CD4-positive, CD25-positive, alpha-beta regulatory T cell (primary cell): ENCODE data around the gene STON2. TPM values are rescaled to one million over a fixed set of nuclear protein-coding genes. Genes with fewer than 3 reads are reported as not detected.

Experiments
- ATAC-seq, 2 donors: fragments of 150-1000 bp; cut with Tn5 transposase; one replicate each; pipeline ENCODE4 v1.10.0; 2021; ENCODE audit warnings: low read depth in 2 of 2, moderate number of reproducible peaks in 2 of 2, moderate library complexity in 1 of 2
- DNase-seq, 3 donors: peaks; one replicate each; pipeline versions ENCODE4 v3.0.0 to v3.0.0-alpha.2; 2012 to 2022; ENCODE audit warnings: mixed read lengths in 1 of 3
- H3K27ac ChIP-seq: one replicate; pipeline ENCODE4 v1.7.0; 2013; ENCODE audit warnings: mild to moderate bottlenecking, low read length; ENCODE audit not compliant: insufficient read depth, poor library complexity, severe bottlenecking
- H3K27me3 ChIP-seq: one replicate; pipeline ENCODE4 v1.7.0; 2013; ENCODE audit warnings: low read length; ENCODE audit not compliant: control insufficient read depth, insufficient read depth
- H3K36me3 ChIP-seq: one replicate; pipeline ENCODE4 v1.7.0; 2013; ENCODE audit warnings: mild to moderate bottlenecking, low read length, moderate library complexity; ENCODE audit not compliant: control insufficient read depth, insufficient read depth
- H3K4me1 ChIP-seq: 2 replicates; pipeline ENCODE4 v1.7.0; 2013; ENCODE audit warnings: mild to moderate bottlenecking, low read length; ENCODE audit not compliant: insufficient read depth, control insufficient read depth, poor library complexity, severe bottlenecking
- H3K4me3 ChIP-seq: one replicate; pipeline ENCODE4 v1.7.0; 2013; ENCODE audit warnings: low read depth, mild to moderate bottlenecking, low read length, moderate library complexity
- H3K9me3 ChIP-seq, 2 experiments: 1 replicate in 1 of 2; 2 replicates in 1 of 2; pipeline ENCODE4 v1.7.0; 2013; ENCODE audit warnings: low read length in 2 of 2, mild to moderate bottlenecking in 1 of 2, moderate library complexity in 1 of 2; ENCODE audit not compliant: control insufficient read depth in 2 of 2
- H3K27ac Mint-ChIP-seq, 3 donors: one replicate each; pipeline ENCODE4 v1.8.0; 2020 to 2022; ENCODE audit warnings: mild to moderate bottlenecking in 3 of 3, mixed read lengths in 3 of 3, moderate library complexity in 2 of 3
- H3K27me3 Mint-ChIP-seq: one replicate; pipeline ENCODE4 v1.8.0; 2022; ENCODE audit warnings: mild to moderate bottlenecking, mixed read lengths
- H3K36me3 Mint-ChIP-seq: one replicate; pipeline ENCODE4 v1.8.0; 2020; ENCODE audit warnings: mixed read lengths
- H3K4me1 Mint-ChIP-seq, 4 donors: one replicate each; pipeline ENCODE4 v1.8.0; 2020 to 2022; ENCODE audit warnings: mixed read lengths in 4 of 4, mild to moderate bottlenecking in 1 of 4
- H3K4me3 Mint-ChIP-seq, 4 donors: one replicate each; pipeline ENCODE4 v1.8.0; 2020 to 2022; ENCODE audit warnings: mild to moderate bottlenecking in 4 of 4, mixed read lengths in 4 of 4, moderate library complexity in 3 of 4
- H3K9me3 Mint-ChIP-seq, 7 donors: one replicate each; pipeline ENCODE4 v1.8.0; 2020 to 2022; ENCODE audit warnings: mixed read lengths in 7 of 7, mild to moderate bottlenecking in 3 of 7, moderate library complexity in 2 of 7
- polyA plus RNA-seq, 4 donors: library from polyadenylated mRNA; unstranded; fragments of 300-500 nt; fragmentation: Illumina TruSeq; gene quantifications; one replicate each; pipeline ENCODE4 v1.2.3, GENCODE V29; 2021
- total RNA-seq: library from RNA; stranded (reverse); gene quantifications from one replicate; pipeline ENCODE4 v1.2.3, GENCODE V29; 2022

The STON2 gene
- total and polyA plus RNA-seq, 5 donors from 2014 or later = 4.4 TPM; not detected in 4

DNA sequence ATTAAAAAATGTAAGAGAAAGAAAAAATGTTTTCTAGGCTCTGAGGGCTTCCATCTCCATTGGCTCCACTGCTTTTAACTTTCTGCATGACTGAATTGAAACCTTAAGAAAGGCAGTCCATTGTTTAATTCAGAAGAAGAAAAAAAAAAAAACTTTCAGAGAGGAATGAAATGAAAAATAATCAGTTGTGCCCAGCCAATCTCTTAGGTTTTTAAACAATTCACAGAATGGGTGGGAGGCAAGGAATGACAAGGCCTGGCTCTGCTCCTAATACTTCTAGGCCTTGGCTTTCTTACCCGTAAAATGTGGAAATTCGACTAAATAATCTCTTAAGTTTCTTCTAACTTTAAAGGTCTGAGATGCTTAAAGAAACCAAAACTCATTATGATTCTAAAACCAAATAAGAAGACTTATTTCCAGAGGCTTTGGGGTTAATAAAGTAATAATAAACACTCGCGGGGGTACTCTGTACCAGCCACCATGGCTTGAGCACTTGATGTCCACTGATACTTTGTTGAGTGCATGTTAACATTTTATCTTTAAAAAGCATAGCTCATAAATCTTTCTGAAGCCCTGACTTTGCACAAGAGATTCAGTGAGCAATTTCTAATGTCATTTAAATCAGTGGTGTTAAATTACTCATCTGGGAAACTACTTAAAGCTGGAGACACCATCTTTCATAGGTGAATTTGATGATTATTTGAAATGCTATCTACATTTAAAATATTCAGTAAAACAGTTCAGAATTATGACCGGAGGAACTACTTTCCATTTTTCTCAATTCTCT lies 49.6 kb downstream of the STON2 start:
- Mint-ChIP-seq H3K9me3 (peaks cover 0 to 13% (median 4%) of the 10 kb centered on the region in 7 donors), H3K4me3 (no peak overlapping the region), H3K27me3 (peaks cover 11% of the 10 kb centered on the region), H3K4me1 (no peaks in the 10 kb centered on the region), H3K36me3 (no peaks in the 10 kb centered on the region), H3K27ac (no peak overlapping the region)
- no peak for DNase-seq
- Histone ChIP-seq H3K4me3 (no peak overlapping the region), H3K9me3 (peaks cover 7 to 9% of the 10 kb centered on the region in 2 experiments), H3K36me3 (no peaks in the 10 kb centered on the region), H3K4me1 (no peaks in the 10 kb centered on the region), H3K27me3 (no peaks in the 10 kb centered on the region), H3K27ac (no peak overlapping the region)
- ATAC-seq = no peak

DNA sequence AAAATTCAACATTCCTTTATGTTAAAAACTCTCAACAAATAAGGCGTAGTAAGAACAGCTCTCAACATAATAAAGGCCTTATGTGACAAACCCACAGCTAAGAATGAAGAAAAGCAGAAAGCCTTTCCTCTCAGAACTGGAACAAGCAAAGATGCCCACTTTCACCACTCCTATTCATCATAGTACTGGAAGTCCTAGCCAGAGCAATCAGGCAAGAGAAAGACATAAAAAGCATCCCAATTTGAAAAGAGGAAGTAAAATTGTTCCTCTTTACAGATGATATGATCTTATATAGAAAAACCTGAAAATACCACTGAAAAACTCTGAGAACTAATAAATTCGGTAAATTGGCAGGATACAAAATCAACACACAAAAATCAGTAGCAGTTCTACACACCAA lies 52.1 kb downstream of the STON2 start:
- H3K4me1 ChIP-seq = no peaks in the 10 kb centered on the region
- DNase-seq (no peak), ATAC-seq (no peak)
- no peaks in the 10 kb centered on the region for H3K9me3 ChIP-seq
- no peak overlapping the region for H3K27ac ChIP-seq
- Mint-ChIP-seq H3K36me3 (no peaks in the 10 kb centered on the region), H3K9me3 (peaks cover 0 to 5% (median 0%) of the 10 kb centered on the region in 7 donors), H3K27me3 (peaks cover 17% of the 10 kb centered on the region), H3K4me1 (no peaks in the 10 kb centered on the region), H3K4me3 (no peak overlapping the region), H3K27ac (no peak overlapping the region)
- H3K27me3 ChIP-seq = no peaks in the 10 kb centered on the region
- no peaks in the 10 kb centered on the region for H3K36me3 ChIP-seq
- H3K4me3 ChIP-seq = no peak overlapping the region

DNA sequence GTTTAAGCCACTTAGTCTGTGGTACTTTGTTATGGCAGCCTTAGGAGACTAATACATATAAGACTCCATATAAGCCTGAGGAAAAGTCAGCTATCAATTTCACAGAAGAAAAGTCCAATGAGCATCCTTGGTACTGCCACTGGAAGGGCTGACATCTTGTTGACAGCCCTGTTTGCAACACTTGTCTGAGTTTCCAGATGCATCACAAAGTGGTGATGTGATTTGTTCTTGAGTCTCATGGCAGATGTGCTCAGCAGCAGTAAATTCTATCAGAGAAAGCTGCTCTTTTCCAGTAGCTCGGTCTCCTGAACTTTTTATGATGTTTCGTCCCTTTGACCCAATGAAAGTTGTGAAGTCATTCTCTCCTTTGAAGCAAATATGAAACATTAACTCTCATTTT lies 54.3 kb downstream of the STON2 start:
- no peaks in the 10 kb centered on the region for H3K36me3 Mint-ChIP-seq
- Histone ChIP-seq H3K36me3 (no peaks in the 10 kb centered on the region), H3K27me3 (peaks cover 2% of the 10 kb centered on the region), H3K9me3 (no peaks in the 10 kb centered on the region), H3K27ac (no peak overlapping the region), H3K4me1 (no peaks in the 10 kb centered on the region), H3K4me3 (no peak overlapping the region)
- DNase-seq (no peak), ATAC-seq (no peak)
- no peak overlapping the region for H3K27ac Mint-ChIP-seq
- no peaks in the 10 kb centered on the region for H3K4me1 Mint-ChIP-seq
- peaks cover 17% of the 10 kb centered on the region for H3K27me3 Mint-ChIP-seq
- peaks cover 0 to 5% (median 0%) of the 10 kb centered on the region in 7 donors for H3K9me3 Mint-ChIP-seq
- H3K4me3 Mint-ChIP-seq = no peak overlapping the region

- Mint-ChIP-seq H3K27ac (no peak overlapping the region), H3K27me3 (peaks cover 17% of the 10 kb centered on the region), H3K9me3 (peaks cover 0 to 5% (median 0%) of the 10 kb centered on the region in 7 donors), H3K4me1 (no peaks in the 10 kb centered on the region), H3K4me3 (no peak overlapping the region), H3K36me3 (no peaks in the 10 kb centered on the region)
- Histone ChIP-seq H3K4me1 (no peaks in the 10 kb centered on the region), H3K36me3 (no peaks in the 10 kb centered on the region), H3K27ac (no peak overlapping the region), H3K9me3 (no peaks in the 10 kb centered on the region), H3K4me3 (no peak overlapping the region), H3K27me3 (peaks cover 2% of the 10 kb centered on the region)
- ATAC-seq = no peak
- DNase-seq = no peak
These were observed 55.5 kb downstream of the STON2 start for GRCh38 chr14:81344481-81345160.

DNA sequence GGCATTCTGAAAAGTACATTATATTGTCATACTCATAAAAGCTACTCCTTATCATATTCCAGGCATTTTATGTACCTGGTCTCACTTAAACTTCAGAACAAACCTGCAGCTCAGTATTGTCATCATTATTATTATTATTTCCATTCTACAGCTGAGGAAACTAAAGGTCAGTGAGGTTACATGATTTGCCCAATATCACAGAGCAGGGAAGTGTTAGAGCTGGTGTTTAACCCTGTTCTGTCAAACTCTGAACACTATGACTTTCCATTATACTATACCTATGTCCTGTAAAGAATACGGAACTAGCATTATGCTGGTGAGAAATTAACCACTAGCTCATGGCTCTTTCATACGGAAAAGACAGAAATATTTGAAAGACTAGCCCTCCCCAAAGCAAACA lies 56.4 kb downstream of the STON2 start:
- Mint-ChIP-seq H3K4me1 (no peaks in the 10 kb centered on the region), H3K27ac (no peak overlapping the region), H3K4me3 (no peak overlapping the region), H3K9me3 (peaks cover 0 to 2% (median 0%) of the 10 kb centered on the region in 7 donors), H3K36me3 (no peaks in the 10 kb centered on the region), H3K27me3 (peaks cover 16% of the 10 kb centered on the region)
- H3K27ac ChIP-seq = no peak overlapping the region
- DNase-seq (no peak), ATAC-seq (no peak)
- H3K4me3 ChIP-seq = no peak overlapping the region
- no peaks in the 10 kb centered on the region for H3K36me3 ChIP-seq
- no peaks in the 10 kb centered on the region for H3K9me3 ChIP-seq
- peaks cover 2% of the 10 kb centered on the region for H3K27me3 ChIP-seq
- H3K4me1 ChIP-seq = no peaks in the 10 kb centered on the region

GRCh38 chr14:81342850-81343580 lies 57.1 kb downstream of the STON2 start:
- DNase-seq (no peak), ATAC-seq (no peak)
- Mint-ChIP-seq H3K36me3 (no peaks in the 10 kb centered on the region), H3K4me3 (no peak overlapping the region), H3K27ac (no peak overlapping the region), H3K9me3 (peaks cover 0 to 1% (median 0%) of the 10 kb centered on the region in 7 donors), H3K27me3 (peaks cover 12% of the 10 kb centered on the region), H3K4me1 (no peaks in the 10 kb centered on the region)
- Histone ChIP-seq H3K27ac (no peak overlapping the region), H3K36me3 (no peaks in the 10 kb centered on the region), H3K4me3 (no peak overlapping the region), H3K4me1 (no peaks in the 10 kb centered on the region), H3K9me3 (no peaks in the 10 kb centered on the region), H3K27me3 (peaks cover 2% of the 10 kb centered on the region)

GRCh38 chr14:81341781-81342180 lies 58.3 kb downstream of the STON2 start:
- no peak overlapping the region for H3K27ac Mint-ChIP-seq
- no peak overlapping the region for H3K4me3 ChIP-seq
- no peak overlapping the region for H3K27ac ChIP-seq
- no peaks in the 10 kb centered on the region for H3K4me1 ChIP-seq
- no peaks in the 10 kb centered on the region for H3K36me3 ChIP-seq
- DNase-seq (no peak), ATAC-seq (no peak)
- H3K9me3 Mint-ChIP-seq = no peaks in the 10 kb centered on the region
- H3K36me3 Mint-ChIP-seq = no peaks in the 10 kb centered on the region
- no peaks in the 10 kb centered on the region for H3K9me3 ChIP-seq
- peaks cover 7% of the 10 kb centered on the region for H3K27me3 Mint-ChIP-seq
- peaks cover 2% of the 10 kb centered on the region for H3K27me3 ChIP-seq
- no peaks in the 10 kb centered on the region for H3K4me1 Mint-ChIP-seq
- no peak overlapping the region for H3K4me3 Mint-ChIP-seq
